ENCODE measurements around the gene MINPP1. TPM values are rescaled to one million over a fixed set of nuclear protein-coding genes. Genes with fewer than 3 reads are reported as not detected.
A peak's percentile ranks its signal among the peaks of the same experiment; 100 is the strongest.

MINPP1 gene
- total RNA-seq, 1 experiment from 2014 or later, result 25.5 TPM

- TF ChIP-seq ZNF423 (CRISPR knock-in tag; IDR thresholded peaks at IDR 0.05) (no peak), FOXJ3 (CRISPR knock-in tag; IDR thresholded peaks at IDR 0.05; ENCODE audit: borderline replicate concordance) (no peak), ARID4B (CRISPR knock-in tag; IDR thresholded peaks at IDR 0.05; ENCODE audit: borderline replicate concordance) (no peak), NR3C1 (CRISPR knock-in tag; conservative IDR thresholded peaks at IDR 0.05; ENCODE audit: low read depth) (no peak), MLX (CRISPR knock-in tag; IDR thresholded peaks at IDR 0.05) (no peak)
Observed at GRCh38 chr10:87557409-87557808, 52.7 kb downstream of the MINPP1 start (continued).

DNA sequence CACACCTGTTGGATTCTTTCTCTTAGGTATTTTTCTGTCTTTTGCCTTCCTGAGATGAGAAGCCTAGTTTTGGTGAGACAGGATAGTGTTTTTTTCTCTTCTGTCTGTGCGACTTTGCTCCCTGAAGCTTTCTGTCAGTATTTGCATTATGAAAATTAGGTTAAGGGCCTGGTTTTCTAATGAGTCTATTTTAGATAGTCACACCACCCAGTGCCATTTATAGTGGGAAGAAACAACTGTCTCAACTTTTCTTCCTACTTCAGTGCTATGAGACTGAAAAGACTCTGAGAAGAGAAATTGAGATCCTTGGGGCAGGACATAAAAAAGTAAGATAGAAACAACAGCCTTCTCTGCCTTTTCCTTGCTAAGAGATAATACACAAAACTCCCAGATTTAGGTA is 53.6 kb downstream of the MINPP1 start:
- POLR2A ChIA-PET, result no interaction called here
- CTCF ChIA-PET, result no interaction called here

More for the DNA sequence above, 53.6 kb downstream of the MINPP1 start:
- no peak for TF ChIP-seq ELF4 (CRISPR knock-in tag; IDR thresholded peaks at IDR 0.05; ENCODE audit: low read depth)
- no peak for TF ChIP-seq MAX (CRISPR knock-in tag; IDR thresholded peaks at IDR 0.05)
- TF ChIP-seq PRRX2 (CRISPR knock-in tag; IDR thresholded peaks at IDR 0.05), result no peak
- TF ChIP-seq, protein P1, sequence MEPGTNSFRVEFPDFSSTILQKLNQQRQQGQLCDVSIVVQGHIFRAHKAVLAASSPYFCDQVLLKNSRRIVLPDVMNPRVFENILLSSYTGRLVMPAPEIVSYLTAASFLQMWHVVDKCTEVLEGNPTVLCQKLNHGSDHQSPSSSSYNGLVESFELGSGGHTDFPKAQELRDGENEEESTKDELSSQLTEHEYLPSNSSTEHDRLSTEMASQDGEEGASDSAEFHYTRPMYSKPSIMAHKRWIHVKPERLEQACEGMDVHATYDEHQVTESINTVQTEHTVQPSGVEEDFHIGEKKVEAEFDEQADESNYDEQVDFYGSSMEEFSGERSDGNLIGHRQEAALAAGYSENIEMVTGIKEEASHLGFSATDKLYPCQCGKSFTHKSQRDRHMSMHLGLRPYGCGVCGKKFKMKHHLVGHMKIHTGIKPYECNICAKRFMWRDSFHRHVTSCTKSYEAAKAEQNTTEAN (CRISPR knock-in tag; IDR thresholded peaks at IDR 0.05), result no peak
- TF ChIP-seq, protein P2, sequence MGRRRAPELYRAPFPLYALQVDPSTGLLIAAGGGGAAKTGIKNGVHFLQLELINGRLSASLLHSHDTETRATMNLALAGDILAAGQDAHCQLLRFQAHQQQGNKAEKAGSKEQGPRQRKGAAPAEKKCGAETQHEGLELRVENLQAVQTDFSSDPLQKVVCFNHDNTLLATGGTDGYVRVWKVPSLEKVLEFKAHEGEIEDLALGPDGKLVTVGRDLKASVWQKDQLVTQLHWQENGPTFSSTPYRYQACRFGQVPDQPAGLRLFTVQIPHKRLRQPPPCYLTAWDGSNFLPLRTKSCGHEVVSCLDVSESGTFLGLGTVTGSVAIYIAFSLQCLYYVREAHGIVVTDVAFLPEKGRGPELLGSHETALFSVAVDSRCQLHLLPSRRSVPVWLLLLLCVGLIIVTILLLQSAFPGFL (CRISPR knock-in tag; IDR thresholded peaks at IDR 0.05; ENCODE audit: borderline replicate concordance), result no peak
- TF ChIP-seq FOXP4 (CRISPR knock-in tag; IDR thresholded peaks at IDR 0.05), result no peak
- TF ChIP-seq, protein P3, sequence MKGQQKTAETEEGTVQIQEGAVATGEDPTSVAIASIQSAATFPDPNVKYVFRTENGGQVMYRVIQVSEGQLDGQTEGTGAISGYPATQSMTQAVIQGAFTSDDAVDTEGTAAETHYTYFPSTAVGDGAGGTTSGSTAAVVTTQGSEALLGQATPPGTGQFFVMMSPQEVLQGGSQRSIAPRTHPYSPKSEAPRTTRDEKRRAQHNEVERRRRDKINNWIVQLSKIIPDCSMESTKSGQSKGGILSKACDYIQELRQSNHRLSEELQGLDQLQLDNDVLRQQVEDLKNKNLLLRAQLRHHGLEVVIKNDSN (CRISPR knock-in tag; IDR thresholded peaks at IDR 0.05), result no peak
- Mint-ChIP-seq H3K36me3 (peaks cover 17% of the 10 kb centered on the region), H3K4me3 (no peak overlapping the region), H3K27ac (peak overlapping the region; percentile 77), H3K27me3 (ENCODE audit: low read depth) (no peaks in the 10 kb centered on the region; the same call in 1 of the 2 replicates), H3K9me3 (peaks cover 14% of the 10 kb centered on the region), H3K4me1 (peaks cover 28% of the 10 kb centered on the region)
- no peak for DNase-seq (ENCODE audit: low spot score)
- no peak for ATAC-seq

All from WTC11 (cell line).